Measurements from ENCODE around the gene ZNF605. TPM values are rescaled to one million over a fixed set of nuclear protein-coding genes. Genes with fewer than 3 reads are reported as not detected.

The ZNF605 gene
- total and polyA plus RNA-seq, 2 of the 8 experiments (the other 6 are each of a cell fraction or from before 2014, with no cell fraction given) = 3.6 to 20.3 TPM

DNA sequence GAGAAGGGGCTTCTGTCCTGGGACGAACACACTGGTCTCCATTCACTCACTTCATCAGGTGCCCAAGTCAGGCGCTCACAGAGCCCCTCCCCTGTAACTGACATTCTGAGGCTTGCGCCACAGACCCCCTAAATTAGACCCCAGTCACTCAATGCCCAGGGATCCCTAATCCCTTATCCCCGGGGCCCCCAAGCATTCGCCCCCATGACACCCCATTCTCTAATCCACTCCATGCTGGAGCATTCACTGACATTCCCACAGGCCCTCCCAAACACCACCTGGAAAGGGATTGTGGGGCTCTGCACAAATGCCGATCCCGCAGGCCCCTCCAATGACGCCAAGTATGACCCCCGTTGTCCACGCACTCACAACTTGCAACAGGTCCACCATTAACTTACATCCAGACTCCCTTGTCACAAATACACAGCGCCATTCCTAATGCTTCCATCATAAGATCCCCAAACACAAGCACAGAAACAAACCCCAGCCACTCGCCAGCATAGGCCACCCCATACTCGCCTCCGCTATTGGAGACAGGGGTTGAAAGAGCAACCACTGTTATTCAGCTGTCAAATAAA, 1.5 kb downstream of the ZNF605 start:
- Histone ChIP-seq H3K4me3 (ENCODE audit: extremely low read depth in 1 of 4, insufficient read depth in 2 of 4, low read depth in 3 of 4, low read length in 4 of 4) (peak overlapping the region in 1 of 4 experiments; percentile 79; a peak in 2 of 8 replicates), H2BK5ac (ENCODE audit: low read depth, low read length) (no peak overlapping the region), H3K79me1 (ENCODE audit: low read depth, low read length) (peaks cover 14% of the 10 kb centered on the region), H3K9me3 (ENCODE audit: insufficient read depth in 2 of 2, low read depth in 1 of 2, low read length in 1 of 2) (peaks cover 44 to 61% of the 10 kb centered on the region in 2 experiments), H2BK15ac (ENCODE audit: low read length) (no peak overlapping the region), H2AFZ (ENCODE audit: low read length) (no peak overlapping the region), H3K36me3 (ENCODE audit: control insufficient read depth in 2 of 4, insufficient read depth in 4 of 4, low read length in 3 of 4) (peaks cover 0 to 15% (median 1%) of the 10 kb centered on the region in 4 experiments; a peak in 2 of 8 replicates), H3K14ac (ENCODE audit: insufficient read length) (no peak overlapping the region), H3K27me3 (replicated peaks in 1 of 4; ENCODE audit: control insufficient read depth in 3 of 4, extremely low read depth in 1 of 4, insufficient read depth in 3 of 4, low read length in 3 of 4) (no peaks in the 10 kb centered on the region), H2BK20ac (ENCODE audit: low read length) (no peak overlapping the region), H4K8ac (ENCODE audit: extremely low read depth, insufficient read depth, low read length) (no peak overlapping the region; the same call in 1 of the 2 replicates), H4K5ac (ENCODE audit: insufficient read length, low read depth, low read length) (no peak overlapping the region), H3K4me1 (replicated peaks in 1 of 4; ENCODE audit: control insufficient read depth in 3 of 4, insufficient read depth in 4 of 4, low read length in 3 of 4) (peaks cover 0 to 5% (median 2%) of the 10 kb centered on the region in 4 experiments; a peak in 3 of 7 replicates), H3K9ac (replicated peaks in 1 of 4; ENCODE audit: extremely low read depth in 1 of 4, low read depth in 3 of 4, low read length in 3 of 4) (no peak overlapping the region; a peak in 1 of 7 replicates), H2AK5ac (ENCODE audit: low read depth, low read length) (no peak overlapping the region), H3K56ac (replicated peaks; ENCODE audit: insufficient read length, low read depth, low read length) (no peak overlapping the region), H2BK12ac (ENCODE audit: low read depth, low read length) (no peak overlapping the region), H3K23ac (ENCODE audit: insufficient read length) (no peak overlapping the region), H3K23me2 (ENCODE audit: low read depth, low read length) (peaks cover 14% of the 10 kb centered on the region), H3K18ac (ENCODE audit: extremely low read depth, low read length) (no peak overlapping the region), H3K27ac (ENCODE audit: low read depth, low read length) (no peak overlapping the region), H4K20me1 (replicated peaks in 1 of 2; ENCODE audit: control insufficient read depth in 1 of 2, insufficient read depth in 2 of 2, low read length in 2 of 2) (peaks cover 0 to 10% of the 10 kb centered on the region in 2 experiments), H3K4me2 (ENCODE audit: insufficient read depth in 1 of 2, low read depth in 2 of 2, low read length in 2 of 2) (peak overlapping the region; percentile 87), H3K4ac (replicated peaks; ENCODE audit: insufficient read length, low read depth, low read length) (no peak overlapping the region), H2BK120ac (replicated peaks; ENCODE audit: low read depth, low read length) (no peak overlapping the region), H3K79me2 (ENCODE audit: control insufficient read depth in 1 of 2, insufficient read depth in 2 of 2, low read length in 2 of 2) (peaks cover 14 to 25% of the 10 kb centered on the region in 2 experiments), H4K91ac (replicated peaks; ENCODE audit: insufficient read length, low read length) (no peak overlapping the region)
- TF ChIP-seq, protein P1, sequence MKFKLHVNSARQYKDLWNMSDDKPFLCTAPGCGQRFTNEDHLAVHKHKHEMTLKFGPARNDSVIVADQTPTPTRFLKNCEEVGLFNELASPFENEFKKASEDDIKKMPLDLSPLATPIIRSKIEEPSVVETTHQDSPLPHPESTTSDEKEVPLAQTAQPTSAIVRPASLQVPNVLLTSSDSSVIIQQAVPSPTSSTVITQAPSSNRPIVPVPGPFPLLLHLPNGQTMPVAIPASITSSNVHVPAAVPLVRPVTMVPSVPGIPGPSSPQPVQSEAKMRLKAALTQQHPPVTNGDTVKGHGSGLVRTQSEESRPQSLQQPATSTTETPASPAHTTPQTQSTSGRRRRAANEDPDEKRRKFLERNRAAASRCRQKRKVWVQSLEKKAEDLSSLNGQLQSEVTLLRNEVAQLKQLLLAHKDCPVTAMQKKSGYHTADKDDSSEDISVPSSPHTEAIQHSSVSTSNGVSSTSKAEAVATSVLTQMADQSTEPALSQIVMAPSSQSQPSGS (IDR thresholded peaks at IDR 0.05; ENCODE audit: low read length) = no peak
- TF ChIP-seq POLR2AphosphoS5 (IDR thresholded peaks at IDR 0.05; ENCODE audit: low read depth, low read length) = no peak
- TF ChIP-seq HDAC6 (IDR thresholded peaks at IDR 0.05; ENCODE audit: low read depth, low read length) = no peak
- no peak for TF ChIP-seq JUND (IDR thresholded peaks at IDR 0.05; ENCODE audit: low read length)
- TF ChIP-seq E2F6 (IDR thresholded peaks at IDR 0.05) = no peak
- no peak for TF ChIP-seq TBP (IDR thresholded peaks at IDR 0.05; ENCODE audit: low read depth, low read length)
- TF ChIP-seq CEBPB (IDR thresholded peaks at IDR 0.05; ENCODE audit: low read depth, low read length) = no peak
- TF ChIP-seq RXRA (IDR thresholded peaks at IDR 0.05; ENCODE audit: insufficient read depth, low read depth, low read length) = no peak
- TF ChIP-seq POLR2A (IDR thresholded peaks at IDR 0.05; ENCODE audit: control extremely low read depth in 1 of 2, low read depth in 2 of 2, low read length in 2 of 2) = no peak
- WGBS, 2 experiments (ENCODE audit: extremely low coverage in 1 of 2, insufficient coverage in 1 of 2, insufficient read length in 1 of 2, insufficient replicate concordance in 2 of 2, low coverage in 1 of 2, low lambda C conversion rate in 2 of 2, missing lambda C conversion rate in 1 of 2) = 86% methylated on average over 13 of the region's 14 CpGs; no CpG with 5 or more reads in 1 of the 2 experiments
- ChIA-PET CTCF (ENCODE audit: partially characterized antibody) (interaction anchor here (1.2 kb wide), 1 partner anchor 20 kb away, joined by 4 read pairs; no protein-coding TSS in a partner anchor), POLR2A (ENCODE audit: partially characterized antibody) (interaction anchor here (2.0 kb wide), 1 partner anchor 32 kb away, joined by 7 read pairs; the partner anchor contains the start of gene ZNF26)
- FAIRE-seq (no peak), DNase-seq (ENCODE audit: low read depth in 1 of 2, low spot score in 2 of 2) (no peak)
